ENCODE measurements around the gene PSMA1.

The PSMA1 gene

GRCh38 chr11:14529321-14529720 lies 9.1 kb upstream of the PSMA1 start:
- DNase-seq: peak; percentile 56

- DNase-seq: no peak
Measured at GRCh38 chr11:14522801-14523200, 2.6 kb upstream of the PSMA1 start.

GRCh38 chr11:14522245-14522644 lies 2.1 kb upstream of the PSMA1 start:
- DNase-seq: no peak

- no peak for DNase-seq
Measured at GRCh38 chr11:14520747-14521151, 563 bp upstream of the PSMA1 start.

GRCh38 chr11:14519597-14519916 lies 629 bp downstream of the PSMA1 start:
- DNase-seq: no peak

GRCh38 chr11:14518820-14519219 lies 1.4 kb downstream of the PSMA1 start:
- no peak for DNase-seq

- no peak for DNase-seq
Measured at GRCh38 chr11:14513800-14514199, 6.4 kb downstream of the PSMA1 start.

- no peak for DNase-seq
Measured at GRCh38 chr11:14506532-14506931, 13.7 kb downstream of the PSMA1 start.

- DNase-seq: no peak
Measured at GRCh38 chr11:14503023-14503422, 17.2 kb downstream of the PSMA1 start.

- no peak for DNase-seq
Measured at GRCh38 chr11:14502039-14502438, 18.1 kb downstream of the PSMA1 start.

GRCh38 chr11:14500181-14500651 lies 20.0 kb downstream of the PSMA1 start:
- peak; percentile 3 for DNase-seq

GRCh38 chr11:14499560-14500180 lies 20.5 kb downstream of the PSMA1 start, which contains the start of gene COPB1:
Gene COPB1 (minus strand): TSS chr11:14499811. CDS start chr11:14498928, 883 bp downstream.
- DNase-seq: peak; percentile 89

- no peak for DNase-seq
Measured at GRCh38 chr11:14499178-14499559, 21.0 kb downstream of the PSMA1 start.

- DNase-seq: no peak
Measured at GRCh38 chr11:14480716-14481115, 39.5 kb downstream of the PSMA1 start.

GRCh38 chr11:14471127-14471526 lies 49.1 kb downstream of the PSMA1 start:
- no peak for DNase-seq

- DNase-seq: no peak
Measured at GRCh38 chr11:14463623-14464022, 56.6 kb downstream of the PSMA1 start.

GRCh38 chr11:14460147-14460546 lies 60.0 kb downstream of the PSMA1 start:
- DNase-seq: no peak

- no peak for DNase-seq
Measured at GRCh38 chr11:14458377-14458776, 61.8 kb downstream of the PSMA1 start.

GRCh38 chr11:14455648-14456430 lies 64.3 kb downstream of the PSMA1 start:
- no peak for DNase-seq
